ENCODE results near the gene PPP1R15A.

DNA sequence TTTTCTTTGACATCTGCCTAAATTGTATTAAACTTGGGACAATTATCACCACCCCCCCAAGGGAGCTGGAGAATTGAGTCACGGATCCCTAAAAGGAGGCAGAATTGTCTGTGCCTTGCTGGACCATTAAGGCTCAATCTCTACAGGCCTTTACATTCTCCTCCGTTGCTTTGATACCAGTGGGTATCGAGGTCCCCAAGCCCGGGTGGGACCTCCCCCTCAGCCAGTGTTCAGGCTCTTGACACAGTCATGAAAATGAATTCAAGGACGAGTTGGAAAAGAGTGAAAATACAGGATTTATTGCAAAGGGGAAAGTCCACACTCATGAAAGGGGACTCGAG, 5.6 kb downstream of the PPP1R15A start:
- TF ChIP-seq, protein P1, sequence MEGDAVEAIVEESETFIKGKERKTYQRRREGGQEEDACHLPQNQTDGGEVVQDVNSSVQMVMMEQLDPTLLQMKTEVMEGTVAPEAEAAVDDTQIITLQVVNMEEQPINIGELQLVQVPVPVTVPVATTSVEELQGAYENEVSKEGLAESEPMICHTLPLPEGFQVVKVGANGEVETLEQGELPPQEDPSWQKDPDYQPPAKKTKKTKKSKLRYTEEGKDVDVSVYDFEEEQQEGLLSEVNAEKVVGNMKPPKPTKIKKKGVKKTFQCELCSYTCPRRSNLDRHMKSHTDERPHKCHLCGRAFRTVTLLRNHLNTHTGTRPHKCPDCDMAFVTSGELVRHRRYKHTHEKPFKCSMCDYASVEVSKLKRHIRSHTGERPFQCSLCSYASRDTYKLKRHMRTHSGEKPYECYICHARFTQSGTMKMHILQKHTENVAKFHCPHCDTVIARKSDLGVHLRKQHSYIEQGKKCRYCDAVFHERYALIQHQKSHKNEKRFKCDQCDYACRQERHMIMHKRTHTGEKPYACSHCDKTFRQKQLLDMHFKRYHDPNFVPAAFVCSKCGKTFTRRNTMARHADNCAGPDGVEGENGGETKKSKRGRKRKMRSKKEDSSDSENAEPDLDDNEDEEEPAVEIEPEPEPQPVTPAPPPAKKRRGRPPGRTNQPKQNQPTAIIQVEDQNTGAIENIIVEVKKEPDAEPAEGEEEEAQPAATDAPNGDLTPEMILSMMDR (IDR thresholded peaks at IDR 0.05), result no peak
- TF ChIP-seq POLR2A (IDR thresholded peaks at IDR 0.05), result no peak
- TF ChIP-seq POLR2AphosphoS5 (IDR thresholded peaks at IDR 0.05), result no peak
- TF ChIP-seq EP300 (IDR thresholded peaks at IDR 0.05), result no peak

Data from suprapubic skin (tissue), 4 donors.